Kidney (tissue), 14 donors: Measurements from ENCODE around the gene KAT8. TPM values are rescaled to one million over a fixed set of nuclear protein-coding genes. Genes with fewer than 3 reads are reported as not detected.

Experiments used
- DNase-seq, 5 donors: peaks; one replicate each; pipeline ENCODE4 v3.0.0-alpha.2; 2013 to 2020
- FAIRE-seq: peaks from 2 replicates; lab custom pipeline; 2012; peaks lifted over from hg19 to GRCh38; lab: Jason Lieb, UNC
- H3K27ac ChIP-seq, 2 donors: one replicate each; pipeline ENCODE4 v1.7.0; 2013; ENCODE audit warnings: low read depth in 2 of 2, low read length in 2 of 2, inconsistent platforms in 1 of 2
- H3K27me3 ChIP-seq: one replicate; pipeline ENCODE4 v1.7.1; 2013; ENCODE audit warnings: low read length, inconsistent platforms; ENCODE audit not compliant: control insufficient read depth, insufficient read depth
- H3K36me3 ChIP-seq, 3 donors: one replicate each; pipeline versions ENCODE4 v1.7.0 to v1.7.1; 2013; ENCODE audit warnings: low read length in 3 of 3, control low read depth in 1 of 3, inconsistent platforms in 1 of 3; ENCODE audit not compliant: insufficient read depth in 3 of 3, control insufficient read depth in 2 of 3
- H3K4me1 ChIP-seq, 3 donors: one replicate each; pipeline versions ENCODE4 v1.7.0 to v1.7.1; 2013; ENCODE audit warnings: low read length in 3 of 3, inconsistent platforms in 1 of 3, low read depth in 1 of 3; ENCODE audit not compliant: control insufficient read depth in 2 of 3, insufficient read depth in 2 of 3
- H3K4me3 ChIP-seq, 3 donors: one replicate each; pipeline versions ENCODE4 v1.7.0 to v1.8.1; 2013; ENCODE audit warnings: low read length in 3 of 3, control low read depth in 1 of 3, inconsistent platforms in 1 of 3
- H3K9ac ChIP-seq, 3 donors: one replicate each; pipeline versions ENCODE4 v1.7.0 to v1.7.1; 2013; ENCODE audit warnings: low read length in 3 of 3, control low read depth in 1 of 3, inconsistent platforms in 1 of 3
- H3K9me3 ChIP-seq, 3 donors: one replicate each; pipeline versions ENCODE4 v1.7.0 to v1.7.1; 2013; ENCODE audit warnings: low read length in 3 of 3, control low read depth in 1 of 3, inconsistent platforms in 1 of 3; ENCODE audit not compliant: control insufficient read depth in 2 of 3, insufficient read depth in 1 of 3
- intact Hi-C: fragments of 100-400 bp; cut with DNase I; formaldehyde crosslinking; loops from one replicate; pipeline ENCODE4 v1.11.1; 2022
- polyA plus RNA-seq: library from polyadenylated mRNA; stranded (reverse); fragments of 350-450 nt; fragmentation: Illumina TruSeq; extraction: RNeasy Lipid Tissue Mini Kit (QIAGEN cat#74804); gene quantifications from one replicate; pipeline ENCODE4 v1.2.3, GENCODE V29; 2014; ENCODE audit warnings: low read depth, low replicate concordance; ENCODE audit not compliant: insufficient read depth
- total RNA-seq: library from RNA; stranded (reverse); fragmentation: NEBNext Ultra II Directional; extraction: Animal tissue kit (Norgen Biotek cat#: 25700); gene quantifications from one replicate; pipeline ENCODE4 v1.2.1, GENCODE V29; 2021
- TF ChIP-seq, protein P1 (sequence below): IDR thresholded peaks from 3 replicates; pipeline ENCODE4 v1.5.1; 2012; ENCODE audit warnings: mild to moderate bottlenecking, moderate library complexity, borderline replicate concordance; ENCODE audit not compliant: insufficient read depth; ENCODE audit errors: extremely low read depth
- donor health status: control.
- donor health status: control.
- donor health status: control.
- donor health status: control.
- donor health status: control.
- donor health status: DM: yes; HTN: yes; CAD: no.
- donor health status: Normal renal cell carcinoma (clear cell type).

Gene KAT8
- total and polyA plus RNA-seq, 2 donors from 2014 or later: 40.9 to 83.8 TPM

GRCh38 chr16:31077592-31078396 lies 39.7 kb upstream of the KAT8 start:
- Histone ChIP-seq H3K9ac (no peak overlapping the region), H3K27ac (no peak overlapping the region), H3K27me3 (no peaks in the 10 kb centered on the region), H3K36me3 (peaks cover 4 to 25% (median 20%) of the 10 kb centered on the region in 3 donors), H3K9me3 (no peaks in the 10 kb centered on the region), H3K4me1 (peaks cover 0 to 8% (median 4%) of the 10 kb centered on the region in 3 donors), H3K4me3 (no peak overlapping the region)
- TF ChIP-seq, protein P1, sequence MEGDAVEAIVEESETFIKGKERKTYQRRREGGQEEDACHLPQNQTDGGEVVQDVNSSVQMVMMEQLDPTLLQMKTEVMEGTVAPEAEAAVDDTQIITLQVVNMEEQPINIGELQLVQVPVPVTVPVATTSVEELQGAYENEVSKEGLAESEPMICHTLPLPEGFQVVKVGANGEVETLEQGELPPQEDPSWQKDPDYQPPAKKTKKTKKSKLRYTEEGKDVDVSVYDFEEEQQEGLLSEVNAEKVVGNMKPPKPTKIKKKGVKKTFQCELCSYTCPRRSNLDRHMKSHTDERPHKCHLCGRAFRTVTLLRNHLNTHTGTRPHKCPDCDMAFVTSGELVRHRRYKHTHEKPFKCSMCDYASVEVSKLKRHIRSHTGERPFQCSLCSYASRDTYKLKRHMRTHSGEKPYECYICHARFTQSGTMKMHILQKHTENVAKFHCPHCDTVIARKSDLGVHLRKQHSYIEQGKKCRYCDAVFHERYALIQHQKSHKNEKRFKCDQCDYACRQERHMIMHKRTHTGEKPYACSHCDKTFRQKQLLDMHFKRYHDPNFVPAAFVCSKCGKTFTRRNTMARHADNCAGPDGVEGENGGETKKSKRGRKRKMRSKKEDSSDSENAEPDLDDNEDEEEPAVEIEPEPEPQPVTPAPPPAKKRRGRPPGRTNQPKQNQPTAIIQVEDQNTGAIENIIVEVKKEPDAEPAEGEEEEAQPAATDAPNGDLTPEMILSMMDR: no peak
- intact Hi-C loops: no loop called here
- no peak for FAIRE-seq
- no peak for DNase-seq

- intact Hi-C loops: no loop called here
- H3K4me3 ChIP-seq: no peak overlapping the region
- H3K4me1 ChIP-seq: peaks cover 0 to 8% (median 4%) of the 10 kb centered on the region in 3 donors
Observed at GRCh38 chr16:31078597-31079341, 38.7 kb upstream of the KAT8 start.

GRCh38 chr16:31079342-31079944 lies 38.0 kb upstream of the KAT8 start:
- no peak overlapping the region for H3K27ac ChIP-seq
- H3K36me3 ChIP-seq: peaks cover 4 to 25% (median 20%) of the 10 kb centered on the region in 3 donors
- FAIRE-seq: no peak
- H3K4me1 ChIP-seq: peaks cover 0 to 8% (median 4%) of the 10 kb centered on the region in 3 donors
- no peak for DNase-seq
- no peak overlapping the region for H3K9ac ChIP-seq
- TF ChIP-seq, protein P1: no peak
- no peaks in the 10 kb centered on the region for H3K27me3 ChIP-seq
- no peak overlapping the region for H3K4me3 ChIP-seq
- intact Hi-C loops: no loop called here
- no peaks in the 10 kb centered on the region for H3K9me3 ChIP-seq

More at GRCh38 chr16:31078597-31079341, 38.7 kb upstream of the KAT8 start:
- Histone ChIP-seq H3K36me3 (peaks cover 4 to 25% (median 20%) of the 10 kb centered on the region in 3 donors), H3K9ac (no peak overlapping the region), H3K9me3 (no peaks in the 10 kb centered on the region), H3K27ac (no peak overlapping the region), H3K27me3 (no peaks in the 10 kb centered on the region)
- FAIRE-seq: no peak
- TF ChIP-seq, protein P1: no peak
- no peak for DNase-seq
